Neural progenitor cell (in vitro differentiated cells): ENCODE results near the gene MIAT. TPM values are rescaled to one million over a fixed set of nuclear protein-coding genes. Genes with fewer than 3 reads are reported as not detected.

ENCODE experiments used
- DNase-seq: peaks from one replicate; pipeline ENCODE4 v3.0.0-alpha.2; 2016; ENCODE audit warnings: low spot score
- H2AFZ ChIP-seq: fragments of 200-600 bp; sonication (generic); replicated peaks from 2 replicates; pipeline ENCODE4 v1.6.1; 2016; ENCODE audit warnings: antibody characterized with exemption
- H3F3A ChIP-seq: fragments of 200-600 bp; sonication (generic); 2 replicates; pipeline ENCODE4 v1.6.1; 2016; ENCODE audit warnings: antibody characterized with exemption, low read depth
- H3K27ac ChIP-seq: fragments of 200-600 bp; sonication (generic); 2 replicates; pipeline ENCODE4 v1.5.1; 2016; ENCODE audit warnings: mild to moderate bottlenecking
- H3K27me3 ChIP-seq: fragments of 200-600 bp; sonication (generic); 2 replicates; pipeline ENCODE4 v1.6.1; 2016; ENCODE audit warnings: mild to moderate bottlenecking, moderate library complexity
- H3K36me3 ChIP-seq: fragments of 200-600 bp; sonication (generic); 2 replicates; pipeline ENCODE4 v1.5.1; 2016
- H3K4me1 ChIP-seq: fragments of 200-600 bp; sonication (generic); 2 replicates; pipeline ENCODE4 v1.6.1; 2016; ENCODE audit warnings: mixed run types
- H3K4me2 ChIP-seq: fragments of 200-600 bp; sonication (generic); 2 replicates; pipeline ENCODE4 v1.6.1; 2016
- H3K4me3 ChIP-seq: fragments of 200-600 bp; sonication (generic); 2 replicates; pipeline ENCODE4 v1.5.1; 2016
- H3K79me2 ChIP-seq: fragments of 200-600 bp; sonication (generic); 2 replicates; pipeline ENCODE4 v1.6.1; 2016; ENCODE audit warnings: low read depth
- H3K9ac ChIP-seq: fragments of 200-600 bp; sonication (generic); 2 replicates; pipeline ENCODE4 v1.6.1; 2016
- H3K9me3 ChIP-seq: fragments of 200-600 bp; sonication (generic); 2 replicates; pipeline ENCODE4 v1.5.1; 2016; ENCODE audit warnings: low read depth
- H4K20me1 ChIP-seq: fragments of 200-600 bp; sonication (generic); 2 replicates; pipeline ENCODE4 v1.6.1; 2016; ENCODE audit warnings: low read depth
- H3K27ac Mint-ChIP-seq: 3 replicates; pipeline ENCODE4 v1.8.0; 2021; ENCODE audit warnings: mixed read lengths
- H3K27me3 Mint-ChIP-seq: 2 replicates; pipeline ENCODE4 v1.8.0; 2022; ENCODE audit warnings: low read depth, mild to moderate bottlenecking, inconsistent platforms, moderate library complexity, mixed read lengths; ENCODE audit not compliant: insufficient read depth
- H3K36me3 Mint-ChIP-seq: 3 replicates; pipeline ENCODE4 v1.8.0; 2021; ENCODE audit warnings: mixed read lengths
- H3K4me1 Mint-ChIP-seq: 3 replicates; pipeline ENCODE4 v1.8.0; 2021; ENCODE audit warnings: mixed read lengths
- H3K4me3 Mint-ChIP-seq: 3 replicates; pipeline ENCODE4 v1.8.0; 2021; ENCODE audit warnings: mild to moderate bottlenecking, moderate library complexity, mixed read lengths
- H3K9me3 Mint-ChIP-seq: 3 replicates; pipeline ENCODE4 v1.8.0; 2020; ENCODE audit warnings: mixed read lengths
- CTCF ChIP-seq: fragments of 200-600 bp; sonication (generic); IDR thresholded peaks from 2 replicates; pipeline ENCODE4 v1.5.1; 2017; ENCODE audit warnings: antibody characterized with exemption, mild to moderate bottlenecking
- EZH2 ChIP-seq: fragments of 200-600 bp; sonication (generic); IDR thresholded peaks from 2 replicates; pipeline ENCODE4 v1.6.1; 2017; ENCODE audit warnings: antibody characterized with exemption, mild to moderate bottlenecking, moderate library complexity
- EZH2phosphoT487 ChIP-seq: fragments of 200-600 bp; sonication (generic); IDR thresholded peaks from 2 replicates; pipeline ENCODE4 v1.6.1; 2017; ENCODE audit warnings: antibody characterized with exemption
- small RNA-seq: library from RNA; depleted of rRNA; stranded (forward); fragments of <200 nt; gene quantifications from one replicate; pipeline ENCODE3, GENCODE V24; 2015
- total RNA-seq: library from RNA; depleted of rRNA; stranded (reverse); fragments of >200 nt; gene quantifications from 2 replicates; pipeline ENCODE4 v1.2.3, GENCODE V29; 2015; ENCODE audit warnings: low replicate concordance

The MIAT gene
- total RNA-seq, 1 donor from 2014 or later: 262 TPM

DNA sequence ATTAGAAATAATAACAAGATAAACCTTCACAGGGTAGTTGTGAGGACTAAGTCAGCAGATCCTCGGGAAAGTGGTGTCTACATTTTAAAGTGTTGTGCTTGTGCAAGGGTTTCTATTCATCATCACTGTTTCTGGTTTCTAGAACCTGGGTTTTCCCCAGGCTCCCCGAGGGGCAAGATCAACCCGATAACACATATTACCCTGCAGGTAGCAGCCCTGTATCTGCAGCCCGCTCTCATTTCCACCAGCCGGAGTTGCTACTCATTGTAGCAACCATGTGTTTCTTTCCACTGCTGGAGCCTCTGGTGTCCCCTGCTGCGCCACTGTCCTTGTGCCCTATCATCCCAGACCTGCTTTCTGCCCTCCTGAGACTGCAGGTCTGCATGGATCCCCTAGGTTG is 67.0 kb downstream of the MIAT start:
- Mint-ChIP-seq H3K4me1 (no peaks in the 10 kb centered on the region), H3K27ac (peak overlapping the region; percentile 54), H3K27me3 (peaks cover 2% of the 10 kb centered on the region), H3K4me3 (no peak overlapping the region), H3K36me3 (peaks cover 21% of the 10 kb centered on the region), H3K9me3 (peaks cover 11% of the 10 kb centered on the region)
- no peak for DNase-seq
- Histone ChIP-seq H2AFZ (no peak overlapping the region), H3K9ac (no peak overlapping the region), H4K20me1 (no peaks in the 10 kb centered on the region), H3K9me3 (no peaks in the 10 kb centered on the region), H3K79me2 (no peaks in the 10 kb centered on the region), H3F3A (no peaks in the 10 kb centered on the region), H3K27me3 (no peaks in the 10 kb centered on the region), H3K4me2 (no peak overlapping the region), H3K27ac (no peak overlapping the region), H3K36me3 (no peaks in the 10 kb centered on the region), H3K4me3 (no peak overlapping the region), H3K4me1 (no peaks in the 10 kb centered on the region)
- TF ChIP-seq CTCF (no peak), EZH2phosphoT487 (no peak), EZH2 (no peak)

DNA sequence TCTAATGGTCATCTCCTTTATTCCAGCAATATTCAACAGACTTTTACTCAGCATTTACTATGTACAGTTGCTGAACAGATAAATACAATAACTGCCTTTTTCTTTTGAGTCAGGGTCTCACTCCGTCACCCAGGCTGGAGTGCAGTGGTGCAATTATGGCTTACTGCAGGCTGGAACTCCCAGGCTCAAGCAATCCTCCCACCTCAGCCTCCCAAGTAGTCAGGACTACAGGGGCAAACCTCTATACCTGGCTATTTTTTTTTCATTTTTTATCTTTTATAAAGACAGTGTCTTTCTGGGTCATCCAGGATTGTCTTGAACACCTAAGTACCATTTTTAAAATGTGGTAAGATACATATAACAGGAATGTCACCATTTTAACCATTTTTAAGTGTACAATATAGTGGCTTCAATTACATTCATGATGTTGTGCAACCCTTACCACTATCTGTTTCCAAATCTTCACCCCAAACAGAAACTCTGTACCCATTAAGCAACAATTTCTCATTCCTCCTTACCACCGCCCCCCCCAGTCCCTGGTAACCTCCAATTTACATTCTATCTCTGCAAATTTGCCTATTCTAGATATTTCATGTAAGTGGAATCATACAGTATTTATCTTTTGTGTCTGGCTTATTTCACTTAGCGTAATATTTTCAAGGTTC is 67.8 kb downstream of the MIAT start:
- Histone ChIP-seq H3K4me2 (no peak overlapping the region), H3K4me1 (no peaks in the 10 kb centered on the region), H3K27ac (no peak overlapping the region), H3K79me2 (no peaks in the 10 kb centered on the region), H3K36me3 (no peaks in the 10 kb centered on the region), H3K4me3 (no peak overlapping the region), H3K9ac (no peak overlapping the region), H3K27me3 (no peaks in the 10 kb centered on the region), H3K9me3 (no peaks in the 10 kb centered on the region), H4K20me1 (no peaks in the 10 kb centered on the region), H3F3A (no peaks in the 10 kb centered on the region), H2AFZ (no peak overlapping the region)
- Mint-ChIP-seq H3K27ac (no peak overlapping the region), H3K9me3 (peaks cover 11% of the 10 kb centered on the region), H3K27me3 (peaks cover 1% of the 10 kb centered on the region), H3K4me1 (peaks cover 3% of the 10 kb centered on the region), H3K4me3 (no peak overlapping the region), H3K36me3 (peaks cover 23% of the 10 kb centered on the region)
- TF ChIP-seq EZH2phosphoT487: no peak
- TF ChIP-seq EZH2: no peak
- TF ChIP-seq CTCF: no peak
- no peak for DNase-seq

Small RNA genes within 50 kb of the gene (small RNA-seq; reads per million reads assigned to genes)
- not detected for gene RF01874

Other genes with a start within 250 kb of the MIAT start
- 9.3 and 12.7 TPM in 2 replicates for gene ASPHD2, start 228.3 kb upstream of the MIAT start, total RNA-seq
- 65.3 and 95.5 TPM in 2 replicates for gene HPS4, start 173.8 kb upstream of the MIAT start, total RNA-seq
- 28.0 and 36.0 TPM in 2 replicates for gene SRRD, start 173.7 kb upstream of the MIAT start, total RNA-seq
- 22.2 and 26.2 TPM in 2 replicates for gene TFIP11, start 145.1 kb upstream of the MIAT start, total RNA-seq
- gene TPST2, start 67.5 kb upstream of the MIAT start, total RNA-seq: 31.7 and 59.5 TPM in 2 replicates
- gene CRYBB1, start 39.6 kb upstream of the MIAT start, total RNA-seq: 0.53 TPM in 1 of 2 replicates, not detected in the other
- 1.1 and 1.6 TPM in 2 replicates for gene CRYBA4, start 35.6 kb upstream of the MIAT start, total RNA-seq